ENCODE results near the gene THOC3.
A peak's percentile ranks its signal among the peaks of the same experiment; 100 is the strongest.
"Not testable (repeated sequence)": the region's sequence is repeated elsewhere in the genome, so short reads cannot be mapped to it uniquely, and the experiment has no call there.

The THOC3 gene

DNA sequence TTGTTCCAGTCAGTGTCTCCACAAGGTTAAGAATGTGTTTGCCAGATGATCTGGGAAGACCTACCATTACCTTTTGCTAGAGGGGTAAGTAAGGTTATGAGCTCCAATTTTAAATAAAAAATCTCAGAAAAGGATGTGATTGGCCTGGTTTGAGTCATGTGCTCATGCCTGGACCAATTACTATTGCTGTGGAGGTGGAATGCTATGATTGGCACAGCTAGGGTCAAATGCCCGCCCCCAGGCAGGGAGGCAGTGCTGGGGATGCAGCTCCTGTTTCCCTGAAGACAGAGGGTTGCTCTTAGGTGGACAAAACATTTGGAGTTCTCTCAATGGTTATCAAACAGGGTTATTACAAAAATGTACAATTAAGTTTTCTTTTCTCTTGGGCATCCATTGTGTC is 29.6 kb downstream of the THOC3 start:
- DNase-seq (ENCODE audit: low read depth), result not testable (repeated sequence)

DNA sequence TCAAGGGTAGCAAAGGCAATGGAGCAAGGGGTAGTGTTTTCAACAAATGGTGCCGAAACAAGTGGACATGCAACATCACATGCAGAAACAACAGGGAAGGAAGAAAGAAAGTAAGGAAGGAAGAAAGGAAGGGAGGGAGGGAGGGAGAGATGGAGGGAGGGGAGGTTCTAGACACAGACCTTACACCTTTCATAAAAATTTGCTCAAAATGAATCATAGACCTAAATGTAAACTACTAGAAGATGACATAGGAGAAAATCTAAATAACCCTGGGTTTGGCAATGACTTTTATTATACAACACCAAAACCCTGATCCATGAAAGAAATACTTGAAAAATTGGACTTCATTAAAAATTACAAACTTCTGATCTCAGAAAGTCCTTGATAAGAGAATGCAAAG is 39.4 kb downstream of the THOC3 start:
- not testable (repeated sequence) for DNase-seq (ENCODE audit: low read depth)

DNA sequence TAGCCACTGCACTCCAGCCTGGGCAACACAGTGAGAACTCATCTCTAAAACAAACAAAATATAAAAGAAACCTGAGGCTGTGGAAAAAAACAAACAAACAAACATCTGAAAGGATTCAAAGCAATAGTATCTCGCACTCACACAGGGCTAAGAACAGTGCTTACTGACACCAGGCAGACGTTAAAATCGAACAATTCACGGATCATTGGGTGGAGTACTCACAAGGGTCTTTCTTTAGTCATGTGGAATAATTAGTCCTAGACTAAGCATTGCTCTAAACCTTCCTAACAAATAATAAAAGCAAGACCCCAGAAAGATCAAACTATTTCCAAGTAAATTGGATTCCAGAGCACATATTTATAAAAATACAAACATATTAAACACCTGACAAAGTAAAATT is 43.0 kb downstream of the THOC3 start:
- DNase-seq (ENCODE audit: low read depth), result not testable (repeated sequence)

DNA sequence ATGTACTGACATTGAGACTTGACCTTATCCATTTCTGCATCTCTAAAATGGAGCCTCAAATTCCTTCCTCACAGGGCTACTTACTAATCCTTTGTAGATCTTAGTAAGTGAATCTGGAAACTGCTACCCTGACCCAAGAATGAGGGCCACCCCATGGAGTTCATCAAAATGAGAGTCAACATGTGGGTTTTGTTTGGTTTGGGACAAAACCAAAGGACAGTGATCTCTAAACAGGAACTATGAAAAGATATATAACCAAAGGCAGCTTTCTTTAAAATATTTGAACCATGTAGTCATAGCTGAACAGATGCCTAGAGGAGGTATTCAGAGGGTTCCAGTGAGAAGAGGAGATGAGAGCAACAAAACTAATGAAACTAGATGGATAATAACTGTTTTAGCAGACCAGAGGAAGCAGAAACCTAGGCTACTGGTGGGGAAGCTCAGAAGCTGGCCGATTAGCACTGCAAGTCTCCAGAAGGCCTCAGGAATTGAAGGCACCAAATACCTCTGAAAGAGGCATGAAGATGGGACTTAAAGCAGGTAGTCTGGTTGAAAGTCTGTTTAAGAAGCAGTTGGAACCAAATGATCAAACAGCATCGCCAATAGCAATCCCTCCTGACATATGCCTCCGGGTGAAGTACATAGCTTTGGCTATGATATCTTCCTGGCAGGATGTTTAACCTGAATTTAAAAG is 45.8 kb downstream of the THOC3 start:
- peak; percentile 99 for DNase-seq (ENCODE audit: low read depth)

DNA sequence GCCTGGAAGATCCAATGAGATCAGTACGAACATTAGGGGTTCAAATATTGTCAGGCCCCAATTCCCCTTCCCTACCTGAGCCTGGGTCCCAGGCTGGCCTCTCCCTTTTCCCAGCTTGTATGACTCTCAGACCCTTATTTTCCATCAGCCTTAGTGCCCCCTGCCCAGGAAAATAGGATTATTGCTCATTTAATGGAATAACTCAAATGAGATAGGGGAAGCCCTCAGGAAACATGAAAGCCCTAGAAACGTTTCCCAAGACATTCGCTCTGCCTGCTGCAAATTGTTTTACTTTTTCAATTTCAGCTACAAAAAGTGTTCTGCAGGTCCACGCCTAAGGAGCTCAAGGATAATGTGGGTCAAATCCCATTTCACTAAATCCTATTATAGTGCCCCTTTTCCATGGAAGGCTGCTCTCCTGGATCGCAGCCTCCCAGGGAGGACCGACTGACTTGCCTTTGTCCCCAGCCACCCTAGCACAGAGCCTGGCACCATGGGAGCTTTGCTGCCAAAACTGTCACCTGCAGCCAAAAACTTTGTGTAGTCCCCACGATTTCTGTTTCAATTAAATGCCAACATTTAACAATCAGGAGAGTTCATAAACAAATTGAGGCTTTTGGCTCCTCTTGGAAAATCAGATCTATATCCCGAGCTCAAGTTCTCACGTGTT is 46.9 kb downstream of the THOC3 start:
- no peak for DNase-seq (ENCODE audit: low read depth)

DNA sequence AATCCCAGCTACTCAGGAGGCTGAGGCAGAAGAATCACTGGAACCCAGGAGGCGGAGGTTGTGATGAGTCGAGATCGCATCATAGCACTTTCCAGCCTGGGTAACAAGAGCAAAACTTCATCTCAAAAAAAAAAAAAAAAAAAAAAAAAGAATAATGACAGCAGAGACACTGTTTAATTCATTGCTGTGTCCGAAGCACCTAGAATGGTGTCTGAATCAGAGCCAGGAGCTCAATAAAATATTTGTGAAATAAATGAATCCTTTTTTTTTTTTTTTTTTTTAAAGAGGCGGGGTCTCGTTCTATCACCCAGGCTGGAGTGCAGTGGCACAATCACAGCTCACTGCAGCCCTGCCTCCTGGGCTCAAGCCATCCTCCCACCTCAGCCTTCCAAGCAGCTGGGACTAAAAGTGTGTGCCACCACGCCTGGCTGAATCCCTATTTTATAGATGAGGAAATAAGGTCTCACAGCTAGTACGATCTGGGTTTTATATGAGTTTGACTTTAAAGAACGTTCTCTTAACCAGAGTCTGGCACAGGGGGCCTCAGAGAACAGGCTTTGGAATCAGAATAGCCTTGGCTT is 47.8 kb downstream of the THOC3 start:
- peak; percentile 54 for DNase-seq (ENCODE audit: low read depth)

DNA sequence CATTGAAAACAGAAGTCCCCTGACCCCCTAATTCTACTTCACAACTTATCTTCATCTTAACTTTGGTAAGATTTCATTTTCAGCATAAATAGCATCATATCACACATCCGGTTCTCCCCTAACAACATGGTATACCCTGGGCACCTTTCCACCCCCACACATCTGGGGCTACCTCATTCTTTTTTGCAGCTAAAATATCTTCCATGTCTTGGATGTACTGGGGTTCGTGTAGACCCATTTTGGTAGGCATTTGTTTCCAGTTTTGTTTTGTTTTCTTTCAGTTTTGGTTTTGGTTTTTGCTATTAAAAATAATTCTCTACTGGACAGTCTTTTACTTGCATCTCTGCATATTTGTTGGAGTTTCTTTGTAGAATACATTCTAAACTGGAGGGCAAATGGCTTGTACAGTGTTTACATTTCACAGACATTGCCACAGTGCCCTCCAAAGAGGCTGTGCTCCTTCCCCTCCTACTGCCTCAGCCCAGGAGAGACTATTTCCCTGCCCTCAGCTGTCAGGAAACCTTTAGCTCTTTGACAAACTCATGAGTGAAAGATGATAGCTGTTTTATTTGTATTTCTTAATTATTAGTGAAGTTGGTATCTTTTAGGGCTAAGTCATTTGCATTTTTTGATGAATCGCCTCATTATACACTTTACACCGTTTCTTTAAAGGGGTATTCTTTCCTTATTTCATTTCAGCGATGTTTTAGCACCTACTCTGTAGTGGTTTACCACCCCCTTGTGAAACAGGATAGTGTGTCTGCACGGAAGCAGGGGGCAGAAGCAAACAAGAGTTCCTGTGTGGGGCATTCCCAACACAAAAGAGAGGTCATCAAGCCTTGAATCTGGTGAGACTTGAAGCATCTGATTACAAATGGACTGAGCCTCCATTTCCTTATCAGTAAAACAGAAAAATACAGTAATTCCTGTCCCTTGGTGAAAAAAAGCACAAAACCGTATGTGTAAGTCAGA is 52.8 kb downstream of the THOC3 start:
- DNase-seq (ENCODE audit: low read depth), result not testable (repeated sequence)

DNA sequence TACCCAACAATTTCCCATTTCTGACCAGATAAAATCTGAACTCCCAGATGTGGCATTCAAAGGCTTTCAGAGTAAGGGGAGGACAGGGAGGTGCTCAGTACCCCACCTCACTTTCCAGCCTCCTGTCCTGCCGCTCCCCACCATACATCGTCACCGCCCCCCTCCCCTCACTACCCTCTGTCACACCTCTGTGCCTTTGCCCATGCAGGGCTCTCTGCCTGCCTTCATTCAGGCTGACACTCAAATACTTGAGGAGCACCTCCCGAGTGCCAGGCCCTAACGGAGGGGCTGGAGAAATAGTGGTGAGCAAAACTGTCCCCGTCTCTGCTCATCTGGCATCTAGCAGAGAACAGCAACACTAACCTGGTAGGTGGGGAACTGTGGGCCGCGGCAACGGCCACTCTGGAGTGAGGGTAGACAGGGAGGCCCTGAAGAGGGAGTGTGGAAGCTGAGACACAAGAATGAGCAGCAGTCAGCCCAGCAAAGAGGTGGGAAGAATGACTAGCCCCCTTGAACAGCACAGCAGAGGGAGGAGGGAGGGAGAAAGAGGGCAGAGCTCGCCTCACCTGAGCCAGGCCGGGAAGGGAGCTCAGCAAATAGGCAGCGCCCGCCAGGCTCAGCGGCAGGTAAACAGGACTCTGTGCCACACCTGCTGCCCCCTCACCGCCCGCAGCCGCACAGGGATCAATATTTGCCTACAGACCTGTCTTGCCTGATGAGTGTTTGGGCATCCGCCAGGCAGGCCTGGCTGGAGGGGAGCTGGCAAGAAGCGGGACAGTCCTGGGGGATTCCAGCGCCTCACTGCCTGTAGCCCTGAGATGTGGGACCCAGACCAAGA is 54.1 kb downstream of the THOC3 start:
- not testable (repeated sequence) for DNase-seq (ENCODE audit: low read depth)

DNA sequence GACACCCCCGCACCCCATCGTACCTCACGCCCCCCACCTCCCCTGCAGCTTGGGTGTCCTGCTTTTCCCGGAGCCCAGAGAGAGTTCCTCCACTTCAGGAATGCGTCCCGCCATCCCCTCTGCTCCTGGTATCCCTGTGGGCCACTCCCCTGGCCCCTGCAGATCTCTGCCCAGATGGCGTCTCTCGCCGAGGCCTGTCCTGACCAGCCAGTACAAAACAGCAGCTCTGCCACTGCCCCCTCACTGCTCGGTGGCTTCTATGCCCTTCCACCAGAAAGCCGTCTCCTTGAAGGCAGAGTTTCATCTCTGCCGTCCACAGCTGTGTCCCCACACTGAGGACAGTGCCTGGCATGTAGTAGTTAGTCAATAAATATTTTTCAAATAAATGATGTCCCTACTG is 58.0 kb downstream of the THOC3 start:
- DNase-seq (ENCODE audit: low read depth), result not testable (repeated sequence)

All from HS-5 (cell line).